NCI-H2171 treated with DMSO at 0.1 percent for 48 hours (cell line): ENCODE results near the gene BMP7.
"Not testable (repeated sequence)": the region's sequence is repeated elsewhere in the genome, so short reads cannot be mapped to it uniquely, and the experiment has no call there.

Experiments used
- DNase-seq: peaks from one replicate; lab custom pipeline; 2025; lab: John Stamatoyannopoulos, UW

Gene BMP7

DNA sequence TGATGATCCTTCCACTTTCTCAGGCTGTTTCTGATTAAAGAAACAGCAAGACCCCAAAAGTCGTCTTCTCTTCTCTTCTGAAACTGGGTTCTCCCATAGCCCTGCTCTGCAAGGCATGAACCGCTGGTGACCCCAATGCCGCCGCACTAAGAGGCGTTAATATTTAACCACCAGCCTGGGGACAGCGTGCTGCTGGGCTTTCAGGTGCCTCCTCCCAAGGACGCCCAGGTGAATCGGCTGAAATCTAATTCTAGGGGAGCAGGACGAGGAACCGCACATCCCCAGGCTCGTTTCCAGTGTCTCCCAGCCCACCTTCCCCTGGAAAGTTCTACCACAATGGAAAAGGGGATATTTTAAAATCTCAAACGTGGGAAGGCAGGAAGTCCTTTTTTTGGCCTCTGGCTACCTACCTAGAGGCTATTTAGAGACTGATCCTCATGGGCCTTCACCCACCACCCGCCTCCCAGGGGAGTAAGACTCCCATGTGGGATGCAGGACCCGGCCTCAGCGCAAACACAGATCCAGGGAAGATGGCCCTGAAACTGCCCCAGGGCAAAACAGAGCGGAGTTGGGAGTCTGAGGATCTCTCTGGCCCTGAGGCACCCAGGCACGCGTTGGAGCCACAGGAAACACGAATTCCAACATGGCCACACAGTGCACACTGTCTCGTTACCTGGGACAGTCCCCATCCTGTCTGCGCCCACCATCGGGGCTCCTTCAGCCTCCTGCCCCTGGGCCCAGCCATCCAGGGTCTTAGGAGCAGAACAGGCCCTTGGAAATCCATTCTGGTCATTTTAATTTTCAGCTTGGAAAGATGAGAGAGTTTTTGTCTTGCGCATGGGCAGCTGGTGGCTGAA, 56.2 kb downstream of the BMP7 start:
- no peak for DNase-seq

DNA sequence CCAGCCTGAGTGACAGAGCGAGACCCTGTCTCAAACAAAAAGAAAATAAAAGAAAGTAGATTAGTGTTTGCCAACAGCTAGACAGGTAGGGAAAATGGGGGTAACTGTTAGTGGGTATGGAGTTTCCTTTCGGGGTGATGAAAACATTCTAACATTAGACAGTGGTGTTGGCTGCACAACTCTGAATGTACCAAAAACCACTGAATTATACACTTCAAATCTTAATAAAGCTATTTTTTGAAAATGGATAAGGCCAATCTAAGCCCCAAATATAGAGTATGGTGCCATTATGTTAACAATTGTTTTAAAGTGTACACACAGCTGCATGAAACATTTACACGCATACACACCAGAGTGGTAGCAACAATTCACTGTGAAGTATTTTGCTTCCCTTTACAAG, 57.0 kb downstream of the BMP7 start:
- no peak for DNase-seq

DNA sequence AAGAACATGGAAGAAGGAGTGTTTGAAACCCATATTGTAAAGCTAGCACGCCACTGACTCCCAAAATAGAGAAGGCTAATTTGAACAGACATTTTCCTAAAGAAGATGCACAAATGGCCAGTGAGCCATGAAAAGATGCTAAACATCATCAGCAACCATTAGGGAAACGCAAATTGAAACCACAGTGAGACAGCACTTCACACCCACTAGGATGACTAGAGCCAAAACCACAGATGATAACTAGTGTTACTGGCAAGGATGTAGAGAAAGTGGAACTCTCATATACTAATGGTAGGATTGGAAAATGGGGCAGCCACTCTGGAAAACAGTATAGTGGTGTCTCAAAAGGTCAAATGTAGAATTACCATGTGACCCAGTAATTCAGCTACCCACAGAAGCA, 58.2 kb downstream of the BMP7 start:
- no peak for DNase-seq

DNA sequence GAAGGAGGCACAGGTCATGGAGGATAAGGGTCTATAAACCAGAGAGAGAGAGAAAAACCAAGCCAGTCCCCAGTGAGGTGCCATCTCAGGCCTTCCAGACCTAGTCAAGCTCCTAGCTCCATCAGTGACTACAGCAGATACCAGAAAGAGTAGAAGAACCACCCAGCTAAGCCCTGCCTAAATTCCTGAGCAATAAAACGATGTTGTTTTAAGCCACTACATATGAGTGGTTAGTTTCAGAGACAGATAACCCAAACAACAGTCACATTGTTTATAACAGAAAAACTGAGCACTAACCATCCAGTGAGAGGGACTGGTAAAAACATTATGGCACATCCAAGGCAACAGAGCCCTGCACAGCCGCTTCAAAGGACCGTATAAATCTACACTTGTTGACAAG, 59.2 kb downstream of the BMP7 start:
- no peak for DNase-seq

DNA sequence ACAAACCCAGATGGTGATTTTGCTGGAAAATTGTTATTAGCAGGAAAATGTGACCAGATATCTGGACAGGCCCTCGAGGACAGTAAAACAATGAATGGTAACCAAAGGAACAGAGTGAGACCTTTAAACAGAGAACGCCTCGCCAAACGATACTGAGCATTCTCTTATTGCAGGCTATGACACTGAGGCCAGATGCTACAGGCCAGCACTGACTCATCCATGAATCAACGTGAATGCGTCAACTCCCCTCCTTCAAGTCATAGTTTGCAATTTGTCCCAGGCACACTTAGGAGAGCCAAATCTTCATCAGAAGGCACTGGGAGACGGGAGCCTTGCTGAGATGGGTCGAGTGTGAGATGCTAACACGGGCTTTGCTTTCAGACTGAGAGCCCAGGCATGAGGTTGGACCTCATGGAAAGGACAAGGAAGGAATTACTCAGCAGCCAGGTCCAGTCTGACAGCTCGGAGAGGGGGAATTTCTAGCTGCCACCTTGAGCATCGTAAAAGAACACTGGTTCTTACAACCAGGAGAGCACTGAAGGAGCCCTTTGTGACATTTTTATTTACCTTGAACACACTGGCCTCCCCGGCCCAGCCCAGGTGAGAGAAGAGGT, 60.7 kb downstream of the BMP7 start:
- no peak for DNase-seq

DNA sequence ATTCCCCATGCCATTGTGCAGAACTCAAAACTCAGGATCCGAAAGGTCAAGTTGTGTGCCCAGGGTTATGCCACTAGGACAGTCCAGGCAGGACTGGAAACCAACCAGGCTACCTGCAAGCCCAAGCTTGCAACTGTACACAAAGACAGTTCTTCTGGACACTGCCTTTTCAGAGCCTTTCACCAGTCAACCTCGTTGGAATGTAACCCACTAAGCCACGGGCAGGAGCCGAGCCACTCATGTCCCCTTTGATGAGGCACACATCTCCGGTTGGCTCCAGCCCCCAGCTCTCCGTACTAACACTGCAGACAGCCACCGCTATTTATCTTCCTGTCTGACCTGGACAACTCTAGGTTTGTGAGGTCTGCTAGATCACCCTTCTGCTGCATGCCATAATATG, 62.5 kb downstream of the BMP7 start:
- DNase-seq, result no peak

DNA sequence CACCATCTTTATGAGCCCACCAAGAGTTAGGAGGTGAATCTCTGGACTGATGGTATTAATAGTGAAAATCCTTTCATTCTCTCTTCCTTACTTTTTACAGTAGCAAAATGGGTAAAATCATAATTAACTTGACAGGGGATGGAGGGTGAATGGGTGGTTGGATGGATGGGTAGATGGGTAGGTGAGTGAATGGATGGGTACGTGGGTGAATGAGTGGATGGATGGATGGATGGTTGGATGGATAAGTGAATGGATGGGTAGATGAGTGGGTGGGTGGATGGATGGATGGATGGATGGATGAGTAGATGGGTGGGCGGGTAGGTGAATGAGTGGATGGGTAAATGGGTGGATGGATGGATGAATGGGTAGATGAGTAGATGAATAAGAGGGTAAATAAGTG, 63.2 kb downstream of the BMP7 start:
- no peak for DNase-seq

DNA sequence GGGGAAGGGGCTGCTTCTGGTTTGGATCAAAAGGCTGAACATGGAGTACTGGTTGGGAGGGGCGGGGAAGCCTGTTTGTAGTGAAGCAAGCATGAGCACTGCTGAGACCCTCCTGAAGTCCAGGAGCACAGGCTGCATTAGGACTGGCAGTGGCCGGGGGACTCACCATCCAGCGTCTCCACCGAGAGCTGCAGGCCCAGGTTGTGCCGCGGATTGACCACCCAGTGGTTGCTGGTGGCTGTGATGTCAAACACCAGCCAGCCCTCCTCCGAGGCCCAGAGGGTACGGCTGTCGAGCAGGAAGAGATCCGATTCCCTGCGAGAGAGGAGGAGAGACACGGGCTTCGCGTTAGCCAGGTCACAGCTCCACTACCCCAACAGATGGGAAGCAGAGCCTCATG, 64.1 kb downstream of the BMP7 start:
- DNase-seq, result no peak

DNA sequence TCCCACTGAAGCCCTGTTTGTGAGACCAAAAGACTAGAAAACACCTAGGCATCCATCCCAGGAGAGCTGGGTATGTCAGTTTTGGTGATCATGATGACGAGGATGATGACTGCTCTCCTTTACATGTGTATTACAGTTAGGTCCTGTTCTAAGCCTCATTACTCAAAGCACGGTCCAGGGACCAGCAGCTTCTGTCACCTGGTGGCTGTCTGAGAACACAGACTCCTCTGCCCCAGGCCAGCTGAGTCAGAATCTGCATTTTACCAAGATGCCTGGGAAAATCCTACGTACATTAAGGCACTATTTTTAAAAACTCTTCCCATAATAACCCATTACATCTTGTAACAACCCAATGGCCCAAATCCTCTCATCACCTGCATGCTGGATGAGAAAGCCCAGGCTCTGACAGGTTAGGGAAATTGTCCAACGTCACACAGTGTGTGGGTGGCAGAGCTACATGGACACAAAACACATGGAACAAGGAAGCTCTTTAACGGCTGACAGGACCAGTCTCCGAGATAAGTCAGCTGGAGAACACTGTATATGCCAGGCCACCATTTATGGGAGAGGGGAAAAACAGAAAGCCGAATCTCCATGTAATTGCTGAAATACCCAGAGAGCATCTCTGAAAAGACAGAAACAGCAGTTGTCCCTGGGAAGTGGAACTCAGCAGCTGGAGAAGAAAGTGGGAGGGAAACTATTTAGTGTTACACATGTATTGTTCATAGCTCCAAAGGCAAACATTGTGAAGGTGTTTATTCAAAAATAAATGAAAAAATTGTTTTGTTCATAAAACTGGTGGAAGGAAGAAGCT, 65.4 kb downstream of the BMP7 start:
- no peak for DNase-seq

DNA sequence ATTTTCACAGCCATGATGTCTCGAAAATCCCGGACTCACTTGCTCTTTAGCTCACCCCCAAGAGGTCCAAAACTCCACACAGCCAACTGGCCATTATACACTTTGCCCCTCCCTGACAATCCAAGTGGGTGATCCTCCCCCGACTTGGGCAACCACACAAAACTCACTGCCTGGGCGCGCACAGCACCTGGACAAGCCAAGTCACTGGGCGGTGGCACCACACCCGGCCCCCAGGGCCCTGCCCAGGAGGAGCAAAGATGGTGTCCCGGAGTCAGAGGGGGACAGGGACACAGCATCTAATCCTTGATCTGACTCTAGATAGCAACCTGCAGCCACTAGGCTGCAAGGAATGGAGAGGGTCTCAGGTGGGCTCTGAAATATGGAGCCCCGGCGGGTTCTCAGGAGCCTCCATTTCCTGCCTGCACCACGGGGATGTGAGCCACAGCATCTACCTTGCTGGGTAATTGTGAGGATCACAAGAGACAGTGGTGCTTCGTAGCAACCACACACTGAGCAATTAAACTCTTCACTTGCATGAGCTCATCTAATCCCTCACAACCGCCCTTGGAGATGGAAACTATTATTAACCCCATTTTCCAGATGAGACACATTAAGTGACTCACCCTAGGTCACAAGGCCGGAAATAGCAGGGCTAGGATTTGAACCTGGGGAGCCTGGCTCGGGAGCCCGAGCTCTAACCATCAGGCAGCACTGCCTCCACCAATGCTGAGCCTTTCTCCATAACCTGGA, 66.6 kb downstream of the BMP7 start:
- DNase-seq, result no peak

DNA sequence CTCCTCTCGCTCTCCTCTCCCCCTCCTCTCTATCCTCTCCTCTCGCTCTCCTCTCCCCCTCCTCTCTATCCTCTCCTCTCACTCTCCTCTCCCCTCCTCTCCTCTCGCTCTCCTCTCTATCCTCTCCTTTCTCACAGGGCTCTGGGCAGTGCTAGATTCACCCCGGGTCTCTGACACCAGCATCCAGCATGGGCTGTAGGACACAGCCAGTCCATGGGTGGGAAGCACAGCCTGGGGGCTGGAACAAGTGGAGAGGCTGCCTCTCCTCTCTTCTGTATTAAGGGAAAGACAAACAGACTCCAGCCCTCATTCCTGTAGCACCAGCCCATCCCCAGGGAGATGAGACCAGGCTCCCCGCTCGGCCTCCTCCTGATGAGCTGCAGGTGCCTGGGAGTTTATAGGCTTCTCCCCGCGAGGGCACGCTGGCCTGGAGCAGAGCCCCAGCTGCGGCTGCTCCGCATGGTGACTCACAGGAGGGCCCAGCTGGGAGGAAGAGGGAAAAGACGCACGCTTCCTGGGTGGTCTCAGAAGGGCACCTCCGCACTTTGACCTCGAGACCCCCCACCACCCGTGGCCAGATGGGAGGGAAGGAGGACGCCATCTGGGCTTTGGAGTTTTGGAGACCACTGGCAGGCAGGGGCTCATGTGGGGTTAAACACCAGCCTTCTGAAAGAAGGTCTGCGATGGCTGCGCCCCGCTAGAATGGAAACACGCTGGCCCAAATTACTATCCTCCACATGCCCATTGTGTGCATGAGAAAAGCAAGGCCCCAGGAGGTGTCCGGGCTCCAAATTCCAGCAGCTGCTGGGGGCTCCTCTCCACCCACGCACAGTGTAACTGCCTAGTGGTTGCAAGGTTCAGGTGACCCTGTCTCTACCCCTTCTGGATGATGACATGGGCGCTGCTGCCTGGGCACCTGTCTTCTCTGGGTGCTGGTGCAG, 68.0 kb downstream of the BMP7 start:
- no peak for DNase-seq

DNA sequence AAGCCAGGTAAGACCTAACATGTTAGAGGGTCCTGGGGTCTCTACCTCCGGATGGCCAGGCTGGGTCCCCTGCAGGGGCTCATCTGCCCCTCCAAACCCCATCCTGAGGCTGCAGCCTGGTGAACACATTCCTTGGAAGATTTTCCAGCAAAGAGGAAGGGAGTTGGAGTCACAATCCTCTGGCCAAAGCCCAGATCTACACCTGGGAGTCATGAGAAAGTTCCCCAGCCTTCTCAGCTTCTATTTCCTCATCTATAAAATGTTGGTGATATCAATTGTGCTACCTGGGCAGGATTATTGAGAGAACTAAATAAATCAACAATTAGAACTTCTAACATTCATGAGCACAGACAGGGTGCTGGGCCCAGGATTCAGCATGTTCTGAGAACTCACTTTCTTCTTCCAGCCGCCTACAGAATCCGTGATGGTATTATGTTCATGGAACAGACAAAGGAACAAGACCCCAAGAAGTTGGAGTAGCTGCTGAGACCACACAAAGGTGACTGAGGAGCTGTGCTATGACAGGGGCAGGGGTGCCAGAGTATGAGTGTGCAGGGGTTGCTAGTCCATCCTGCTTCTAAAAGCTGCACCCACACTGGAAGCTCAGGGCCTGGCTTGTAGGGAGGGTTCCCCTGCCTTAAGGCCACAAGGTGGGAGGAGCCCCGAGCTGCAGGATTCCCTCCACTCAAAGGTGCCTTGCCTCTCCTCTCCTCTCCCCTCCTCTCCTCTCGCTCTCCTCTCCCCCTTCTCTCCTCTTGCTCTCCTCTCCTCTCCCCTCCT, 68.9 kb downstream of the BMP7 start:
- no peak for DNase-seq

DNA sequence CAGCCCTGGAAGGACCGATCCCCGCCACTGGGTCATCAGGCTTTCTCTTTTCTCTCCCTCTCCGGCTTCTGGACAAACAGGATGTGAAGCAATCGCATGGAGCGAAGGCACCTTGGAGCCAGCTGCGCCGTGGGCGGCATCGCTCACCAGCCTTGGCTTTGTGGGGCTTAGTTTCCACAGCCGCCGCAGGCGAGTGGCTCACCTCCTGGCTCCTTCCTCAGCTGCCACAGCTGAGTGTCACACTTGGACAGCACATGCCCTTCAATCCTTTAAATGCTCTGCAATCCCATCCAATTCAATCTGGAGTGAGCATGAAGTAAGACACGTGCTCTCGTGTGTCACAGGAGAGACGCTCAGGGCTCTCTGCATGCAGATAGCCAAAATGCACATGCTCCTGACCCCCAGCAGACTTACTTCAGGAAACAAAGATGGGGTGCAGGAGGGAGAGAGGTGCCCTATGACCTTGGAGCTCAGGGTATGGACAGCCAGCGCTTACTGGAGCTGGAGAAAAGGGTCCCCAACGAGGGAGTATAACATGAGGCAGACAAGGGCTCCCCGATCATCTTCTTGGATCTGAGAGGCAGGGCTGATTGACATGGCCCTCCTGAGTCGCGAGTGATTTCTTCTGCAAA, 70.9 kb downstream of the BMP7 start:
- DNase-seq, result no peak

DNA sequence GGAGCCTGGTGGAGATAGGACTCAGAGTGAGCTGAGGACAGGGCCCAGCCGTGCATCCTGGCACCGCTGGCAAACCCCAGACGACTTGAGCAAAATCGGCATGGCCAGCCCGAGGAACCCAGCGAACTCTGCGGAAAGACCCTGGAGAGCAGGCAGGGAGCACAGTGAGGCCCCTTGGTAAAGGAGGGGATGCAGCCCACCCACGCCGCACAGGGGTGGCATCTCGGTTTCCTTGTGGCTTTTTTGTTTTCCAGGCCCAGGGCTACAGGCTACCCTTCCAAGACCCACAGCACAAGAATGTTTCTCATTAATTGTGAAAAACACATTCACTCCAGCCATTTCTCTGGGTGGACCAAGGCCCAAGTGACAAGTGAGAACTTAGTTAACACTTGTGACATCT, 71.4 kb downstream of the BMP7 start:
- no peak for DNase-seq

DNA sequence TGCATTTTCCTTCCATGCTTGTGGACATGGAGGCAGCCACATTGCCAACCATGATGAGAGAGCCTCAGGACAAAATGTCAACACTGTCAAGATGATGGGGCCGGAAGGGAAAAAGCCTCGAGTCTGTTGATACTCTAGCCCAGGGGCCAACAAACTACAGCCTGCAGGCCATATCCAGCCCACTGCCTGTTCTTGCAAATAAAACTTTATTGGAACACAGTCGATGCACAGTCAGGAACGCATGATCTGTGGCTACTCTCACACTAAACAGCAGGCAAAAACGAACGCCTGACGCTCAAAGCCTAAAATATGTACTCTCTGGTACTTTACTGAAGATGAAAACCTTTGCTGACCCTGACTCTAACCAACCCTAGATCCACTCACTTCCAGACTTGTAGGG, 72.3 kb downstream of the BMP7 start:
- no peak for DNase-seq

DNA sequence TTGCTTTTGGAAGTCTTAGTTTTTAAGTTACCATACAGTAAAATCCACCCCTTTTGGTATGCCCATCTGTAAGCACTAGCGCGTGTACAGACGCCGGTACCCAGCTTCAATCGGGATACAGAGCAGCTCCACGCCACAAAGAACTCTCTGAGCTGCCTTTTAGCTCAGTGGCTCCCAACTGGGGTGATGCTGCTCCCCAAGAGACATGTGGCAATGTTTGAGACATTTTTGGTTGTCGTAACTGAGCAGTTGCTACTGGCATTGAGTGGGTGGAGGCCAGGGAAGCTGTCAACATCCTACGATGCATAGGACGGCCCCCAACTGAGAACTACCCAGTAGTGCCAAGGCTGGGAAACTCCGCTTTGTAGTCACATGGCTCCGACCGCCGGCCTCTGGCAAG, 73.3 kb downstream of the BMP7 start:
- no peak for DNase-seq

DNA sequence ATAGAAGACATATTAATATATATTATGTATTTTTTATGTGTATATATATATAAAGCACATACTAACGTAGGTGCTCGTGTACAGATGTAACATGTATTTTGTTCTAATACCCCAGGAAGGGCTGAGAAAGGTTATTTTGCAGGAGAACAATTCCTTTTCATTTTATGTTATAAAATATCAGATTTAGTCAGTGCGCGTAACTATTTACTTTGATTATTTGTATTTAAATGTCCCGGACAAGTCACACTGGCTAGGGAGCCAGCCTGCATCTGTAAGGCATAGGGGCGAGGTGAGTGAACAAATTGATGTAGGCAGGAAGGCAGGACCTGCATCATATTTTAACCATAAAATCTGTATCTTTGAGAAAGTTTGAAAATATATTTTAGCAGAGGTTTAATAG, 74.1 kb downstream of the BMP7 start:
- no peak for DNase-seq

DNA sequence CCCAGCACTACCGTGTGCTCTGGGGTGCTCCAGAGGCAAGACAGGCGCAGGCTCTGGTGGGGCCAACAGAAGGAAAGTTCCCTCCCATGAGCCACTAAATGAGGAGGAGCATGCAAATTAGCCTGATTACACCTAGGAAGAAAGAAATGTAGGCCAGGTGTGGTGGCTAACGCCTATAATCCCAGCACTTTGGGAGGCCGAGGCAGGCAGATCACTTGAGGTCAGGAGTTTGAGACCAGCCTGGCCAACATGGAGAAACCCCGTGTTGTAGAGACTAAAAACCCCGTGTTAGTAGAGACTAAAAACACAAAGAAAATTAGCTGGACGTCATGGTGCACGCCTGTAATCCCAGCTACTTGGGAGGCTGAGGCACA, 75.2 kb downstream of the BMP7 start:
- DNase-seq, result not testable (repeated sequence)

DNA sequence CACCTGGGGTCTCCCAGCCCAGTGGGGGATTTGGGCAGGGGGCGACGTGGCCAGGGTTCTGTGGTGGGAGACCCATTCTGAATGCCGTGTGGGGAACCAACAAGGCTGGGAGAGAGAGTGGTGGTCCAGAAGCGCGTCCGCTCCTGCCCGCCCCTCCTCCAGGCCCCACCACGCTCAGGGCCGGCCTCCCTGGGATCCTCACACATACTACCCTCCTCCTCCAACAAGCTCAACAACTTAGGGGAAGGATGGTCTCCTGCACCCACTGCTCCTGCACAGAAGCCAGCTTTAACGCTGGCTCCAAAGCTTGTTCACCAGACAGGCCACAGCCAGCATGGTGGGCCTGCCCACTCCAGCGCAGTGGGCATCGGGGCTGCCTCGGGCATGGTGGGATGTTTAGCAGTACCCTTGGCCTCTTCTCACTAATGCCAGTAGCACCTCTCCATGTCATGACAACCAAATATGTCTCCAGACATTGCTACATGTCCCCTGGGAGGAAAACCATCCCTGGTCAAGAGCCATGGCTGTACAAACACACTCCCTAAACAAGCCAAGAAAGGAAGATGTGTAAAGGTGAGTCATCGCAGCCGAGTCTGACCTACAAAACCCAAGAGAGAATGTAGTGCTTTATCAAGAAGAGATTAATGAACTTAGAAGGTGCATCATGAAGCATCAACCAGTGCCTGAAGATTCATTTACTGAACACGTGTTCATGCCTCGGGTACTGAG, 75.7 kb downstream of the BMP7 start:
- DNase-seq, result no peak
